K562 (cell line): ENCODE measurements around the gene AMTN. TPM values are rescaled to one million over a fixed set of nuclear protein-coding genes. Genes with fewer than 3 reads are reported as not detected.

ENCODE experiments used
- BCL6 ChIP-seq: fragments of 250-450 bp; sonication (Bioruptor Pico); IDR thresholded peaks from 2 replicates; pipeline ENCODE4 v1.4.0; 2020
- BCOR ChIP-seq: fragments of 450-650 bp; IDR thresholded peaks from 2 replicates; pipeline ENCODE4 v1.6.1; 2016
- CAMTA2 ChIP-seq: fragments of 250-450 bp; sonication (Bioruptor Pico); conservative IDR thresholded peaks from 2 replicates; pipeline ENCODE4 v1.5.1; 2022
- FOXP1 ChIP-seq: sonication (generic); formaldehyde crosslinking; IDR thresholded peaks from 2 replicates; pipeline ENCODE4 v1.8.0; 2022; ENCODE audit warnings: mild to moderate bottlenecking, missing genetic modification reagents
- GABPB2 ChIP-seq: fragments of 250-450 bp; sonication (Bioruptor Pico); conservative IDR thresholded peaks from 2 replicates; pipeline ENCODE4 v1.5.1; 2021; ENCODE audit warnings: mild to moderate bottlenecking
- MYC ChIP-seq, 2 experiments: fragments of 250-450 bp in 1 of 2; sonication (Bioruptor Pico) in 1 of 2; IDR thresholded peaks; 2 replicates each; pipeline versions ENCODE4 v1.5.1 to v1.6.1; 2012 to 2021; ENCODE audit warnings: low read depth in 2 of 2, borderline replicate concordance in 1 of 2, improper control_type of control experiment in 1 of 2, low read length in 1 of 2, mild to moderate bottlenecking in 1 of 2, moderate library complexity in 1 of 2
- NCOA2 ChIP-seq, 2 experiments: fragments of 450-650 bp; IDR thresholded peaks; 2 replicates each; pipeline ENCODE4 v1.6.1; 2018; ENCODE audit warnings: mild to moderate bottlenecking in 2 of 2, moderate library complexity in 1 of 2; ENCODE audit not compliant: partially characterized antibody in 2 of 2
- PHF21A ChIP-seq: fragments of 450-650 bp; IDR thresholded peaks from 2 replicates; pipeline ENCODE4 v1.6.1; 2017; ENCODE audit warnings: low read depth, borderline replicate concordance
- RBM17 ChIP-seq: fragments of 200-400 bp; formaldehyde crosslinking; IDR thresholded peaks from 2 replicates; pipeline ENCODE4 v1.6.1; 2017; ENCODE audit warnings: low read depth, mild to moderate bottlenecking, low read length, borderline replicate concordance
- SAFB ChIP-seq: fragments of 200-400 bp; formaldehyde crosslinking; IDR thresholded peaks from 2 replicates; pipeline ENCODE4 v1.6.1; 2017; ENCODE audit warnings: low read depth, low read length, borderline replicate concordance
- polyA plus RNA-seq, 8 experiments: library from polyadenylated mRNA; depleted of rRNA in 4 of 8; stranded (reverse) in 5 of 8; unstranded in 3 of 8; fragments of >200 nt; fragmentation: Nextera tagmentation in 2 of 8; fragmentation: Illumina TruSeq in 1 of 8; extraction: Ambion mirVana in 2 of 8; extraction: Trizol in 1 of 8; gene quantifications; 2 replicates each; pipeline versions ENCODE4 v1.2.1 to v1.2.3, GENCODE V29; 2011 to 2014; ENCODE audit warnings: inconsistent platforms in 1 of 8, missing spikeins in 1 of 8
- total RNA-seq, 7 experiments: library from RNA; depleted of rRNA in 6 of 7; stranded (reverse); fragments of >200 nt in 6 of 7; fragmentation: Illumina TruSeq in 2 of 7; extraction: Trizol in 2 of 7; gene quantifications; 2 replicates each; pipeline versions ENCODE4 v1.2.1 to v1.2.3, GENCODE V29; 2011 to 2021; ENCODE audit warnings: low replicate concordance in 1 of 7
- TF ChIP-seq, protein P1 (sequence below), 2 experiments: IDR thresholded peaks; 2 replicates each; pipeline ENCODE4 v1.6.1; 2011; ENCODE audit warnings: borderline replicate concordance in 1 of 2, control low read depth in 1 of 2, low read depth in 1 of 2, low read length in 1 of 2, mild to moderate bottlenecking in 1 of 2, mixed read lengths in 1 of 2, moderate library complexity in 1 of 2; ENCODE audit not compliant: insufficient read depth in 1 of 2, insufficient read length in 1 of 2, poor library complexity in 1 of 2, severe bottlenecking in 1 of 2; ENCODE audit errors: extremely low read depth in 1 of 2
- TF ChIP-seq, protein P2 (sequence below): fragments of 450-650 bp; IDR thresholded peaks from 2 replicates; pipeline ENCODE4 v1.6.1; 2016; ENCODE audit warnings: missing biosample characterization, missing genetic modification characterization
- TF ChIP-seq, protein P3 (sequence below): sonication (generic); formaldehyde crosslinking; IDR thresholded peaks from 2 replicates; pipeline ENCODE4 v1.8.1; 2023; ENCODE audit warnings: mild to moderate bottlenecking, missing genetic modification reagents

The AMTN gene
- total and polyA plus RNA-seq, 9 of the 15 experiments (the other 6 are each of a cell fraction or from before 2014, with no cell fraction given), result not detected

DNA sequence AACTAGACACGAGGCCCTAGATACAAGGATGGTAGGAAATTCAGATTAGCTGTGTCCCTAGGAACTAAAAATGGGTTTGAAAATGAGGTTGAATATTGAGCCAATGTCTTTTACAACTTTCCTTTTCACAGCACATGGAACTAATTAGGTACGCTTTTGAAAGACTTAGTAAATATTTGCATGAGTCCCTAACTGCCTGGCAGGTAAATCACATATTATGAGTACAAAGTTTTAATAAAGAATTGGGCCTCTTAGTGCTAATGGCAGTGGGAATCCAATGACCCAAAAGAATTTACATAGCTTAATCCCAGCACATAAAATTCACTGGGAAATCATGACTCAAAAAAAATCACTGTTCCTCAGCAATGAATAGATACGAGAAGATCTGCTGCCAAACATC is 29.6 kb upstream of the AMTN start (continued):
- TF ChIP-seq, protein P1, sequence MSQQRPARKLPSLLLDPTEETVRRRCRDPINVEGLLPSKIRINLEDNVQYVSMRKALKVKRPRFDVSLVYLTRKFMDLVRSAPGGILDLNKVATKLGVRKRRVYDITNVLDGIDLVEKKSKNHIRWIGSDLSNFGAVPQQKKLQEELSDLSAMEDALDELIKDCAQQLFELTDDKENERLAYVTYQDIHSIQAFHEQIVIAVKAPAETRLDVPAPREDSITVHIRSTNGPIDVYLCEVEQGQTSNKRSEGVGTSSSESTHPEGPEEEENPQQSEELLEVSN (IDR thresholded peaks at IDR 0.05; ENCODE audit: borderline replicate concordance in 1 of 2, extremely low read depth in 1 of 2, insufficient read depth in 1 of 2, insufficient read length in 1 of 2, low read depth in 1 of 2, low read length in 1 of 2, poor library complexity in 1 of 2, severe bottlenecking in 1 of 2), result no peak
- TF ChIP-seq, protein P2, sequence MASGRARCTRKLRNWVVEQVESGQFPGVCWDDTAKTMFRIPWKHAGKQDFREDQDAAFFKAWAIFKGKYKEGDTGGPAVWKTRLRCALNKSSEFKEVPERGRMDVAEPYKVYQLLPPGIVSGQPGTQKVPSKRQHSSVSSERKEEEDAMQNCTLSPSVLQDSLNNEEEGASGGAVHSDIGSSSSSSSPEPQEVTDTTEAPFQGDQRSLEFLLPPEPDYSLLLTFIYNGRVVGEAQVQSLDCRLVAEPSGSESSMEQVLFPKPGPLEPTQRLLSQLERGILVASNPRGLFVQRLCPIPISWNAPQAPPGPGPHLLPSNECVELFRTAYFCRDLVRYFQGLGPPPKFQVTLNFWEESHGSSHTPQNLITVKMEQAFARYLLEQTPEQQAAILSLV, result no peak
- TF ChIP-seq GABPB2 (CRISPR knock-in tag), result no peak
- TF ChIP-seq, protein P3, sequence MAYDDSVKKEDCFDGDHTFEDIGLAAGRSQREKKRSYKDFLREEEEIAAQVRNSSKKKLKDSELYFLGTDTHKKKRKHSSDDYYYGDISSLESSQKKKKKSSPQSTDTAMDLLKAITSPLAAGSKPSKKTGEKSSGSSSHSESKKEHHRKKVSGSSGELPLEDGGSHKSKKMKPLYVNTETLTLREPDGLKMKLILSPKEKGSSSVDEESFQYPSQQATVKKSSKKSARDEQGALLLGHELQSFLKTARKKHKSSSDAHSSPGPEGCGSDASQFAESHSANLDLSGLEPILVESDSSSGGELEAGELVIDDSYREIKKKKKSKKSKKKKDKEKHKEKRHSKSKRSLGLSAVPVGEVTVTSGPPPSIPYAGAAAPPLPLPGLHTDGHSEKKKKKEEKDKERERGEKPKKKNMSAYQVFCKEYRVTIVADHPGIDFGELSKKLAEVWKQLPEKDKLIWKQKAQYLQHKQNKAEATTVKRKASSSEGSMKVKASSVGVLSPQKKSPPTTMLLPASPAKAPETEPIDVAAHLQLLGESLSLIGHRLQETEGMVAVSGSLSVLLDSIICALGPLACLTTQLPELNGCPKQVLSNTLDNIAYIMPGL (CRISPR knock-in tag), result no peak
- TF ChIP-seq NCOA2 (IDR thresholded peaks at IDR 0.05; ENCODE audit: partially characterized antibody in 2 of 2), result no peak
- no peak for TF ChIP-seq PHF21A
- TF ChIP-seq RBM17, result no peak
- no peak for TF ChIP-seq MYC (IDR thresholded peaks at IDR 0.05; ENCODE audit: low read depth, low read length)
- no peak for TF ChIP-seq MYC (CRISPR knock-in tag; IDR thresholded peaks at IDR 0.05; ENCODE audit: borderline replicate concordance, low read depth)
- TF ChIP-seq BCOR, result no peak
- TF ChIP-seq BCL6 (CRISPR knock-in tag), result no peak
- TF ChIP-seq SAFB, result no peak
- no peak for TF ChIP-seq FOXP1 (CRISPR knock-in tag)
- no peak for TF ChIP-seq CAMTA2 (CRISPR knock-in tag)
- TF ChIP-seq, all 486 proteins: peak for 0
